Neural cell (in vitro differentiated cells): ENCODE data around the gene NUSAP1. TPM values are rescaled to one million over a fixed set of nuclear protein-coding genes. Genes with fewer than 3 reads are reported as not detected.

Experiments
- H2AFZ ChIP-seq: fragments of 200-600, 300-800 bp; sonication (generic), shearing (Covaris generic); 2 replicates; pipeline ENCODE4 v1.6.0; 2014; ENCODE audit warnings: low read depth, mild to moderate bottlenecking, antibody characterized with exemption, low read length, moderate library complexity
- H3F3A ChIP-seq: fragments of 200-600 bp; shearing (Covaris generic); 2 replicates; pipeline ENCODE4 v1.6.1; 2016; ENCODE audit warnings: mild to moderate bottlenecking, moderate library complexity, mixed read lengths, antibody characterized with exemption, low read length; ENCODE audit not compliant: insufficient read depth, poor library complexity, severe bottlenecking
- H3K27ac ChIP-seq: fragments of 200-600, 300-800 bp; sonication (generic), shearing (Covaris generic); 2 replicates; pipeline ENCODE4 v1.5.1; 2014; ENCODE audit warnings: mild to moderate bottlenecking, low read length, moderate library complexity
- H3K27me3 ChIP-seq: fragments of 300-800, 200-600 bp; sonication (generic), shearing (Covaris generic); 2 replicates; pipeline ENCODE4 v1.6.0; 2014; ENCODE audit warnings: mild to moderate bottlenecking, low read depth, low read length, moderate library complexity; ENCODE audit not compliant: insufficient read depth
- H3K36me3 ChIP-seq: fragments of 300-800, 200-600 bp; sonication (generic), shearing (Covaris generic); 2 replicates; pipeline ENCODE4 v1.5.1; 2014; ENCODE audit warnings: mild to moderate bottlenecking, antibody characterized with exemption, low read length, moderate library complexity; ENCODE audit not compliant: insufficient read depth
- H3K4me2 ChIP-seq: fragments of 300-800, 200-600 bp; sonication (generic), shearing (Covaris generic); 2 replicates; pipeline ENCODE4 v1.6.0; 2014; ENCODE audit warnings: mild to moderate bottlenecking, low read length
- H3K4me3 ChIP-seq: fragments of 300-800, 200-600 bp; sonication (generic), shearing (Covaris generic); 2 replicates; pipeline ENCODE4 v1.5.1; 2014; ENCODE audit warnings: mild to moderate bottlenecking, low read length, moderate library complexity
- H3K79me2 ChIP-seq: fragments of 200-600 bp; shearing (Covaris generic); replicated peaks from 2 replicates; pipeline ENCODE4 v1.6.0; 2014; ENCODE audit warnings: mild to moderate bottlenecking, low read length, moderate library complexity; ENCODE audit not compliant: insufficient read depth
- H3K9ac ChIP-seq: fragments of 300-800, 200-600 bp; sonication (generic), shearing (Covaris generic); 2 replicates; pipeline ENCODE4 v1.6.1; 2016; ENCODE audit warnings: mild to moderate bottlenecking, low read length, mixed read lengths
- H3K9me2 ChIP-seq: fragments of 200-600 bp; shearing (Covaris generic); 2 replicates; pipeline ENCODE4 v1.6.1; 2016; ENCODE audit warnings: mild to moderate bottlenecking, low read length, mixed read lengths; ENCODE audit not compliant: insufficient read depth
- H3K9me3 ChIP-seq: fragments of 200-600, 300-800 bp; sonication (generic), shearing (Covaris generic); 2 replicates; pipeline ENCODE4 v1.6.1; 2016; ENCODE audit warnings: mild to moderate bottlenecking, mixed run types, low read length, moderate library complexity, mixed read lengths
- H4K20me1 ChIP-seq: fragments of 200-600 bp; shearing (Covaris generic); 2 replicates; pipeline ENCODE4 v1.6.1; 2016; ENCODE audit warnings: mild to moderate bottlenecking, mixed run types; ENCODE audit not compliant: insufficient read depth
- CTCF ChIP-seq: fragments of 450-650 bp; IDR thresholded peaks from 2 replicates; pipeline ENCODE4 v1.5.1; 2014; ENCODE audit warnings: antibody characterized with exemption, mild to moderate bottlenecking, moderate library complexity; ENCODE audit not compliant: poor library complexity, severe bottlenecking
- EP300 ChIP-seq: fragments of 450-650 bp; conservative IDR thresholded peaks from 2 replicates; pipeline ENCODE4 v1.6.1; 2014; ENCODE audit warnings: antibody characterized with exemption, mild to moderate bottlenecking, moderate library complexity; ENCODE audit not compliant: poor library complexity, severe bottlenecking
- EZH2 ChIP-seq: fragments of 200-600, 300-800 bp; shearing (Covaris generic), sonication (generic); IDR thresholded peaks from 2 replicates; pipeline ENCODE4 v1.6.1; 2014; ENCODE audit warnings: antibody characterized with exemption, low read length, borderline replicate concordance, mild to moderate bottlenecking; ENCODE audit not compliant: insufficient read depth, poor library complexity, severe bottlenecking
- MXI1 ChIP-seq: fragments of 450-650 bp; conservative IDR thresholded peaks from 2 replicates; pipeline ENCODE4 v1.6.1; 2014; ENCODE audit warnings: antibody characterized with exemption, mild to moderate bottlenecking; ENCODE audit not compliant: poor library complexity, severe bottlenecking
- POLR2AphosphoS5 ChIP-seq: IDR thresholded peaks from 2 replicates; pipeline ENCODE4 v1.6.1; 2012
- RAD21 ChIP-seq: fragments of 450-650 bp; conservative IDR thresholded peaks from 2 replicates; pipeline ENCODE4 v1.6.1; 2014; ENCODE audit warnings: antibody characterized with exemption, mild to moderate bottlenecking, moderate library complexity
- REST ChIP-seq: IDR thresholded peaks from 2 replicates; pipeline ENCODE4 v1.6.1; 2012; ENCODE audit warnings: borderline replicate concordance
- SMC3 ChIP-seq: fragments of 450-650 bp; conservative IDR thresholded peaks from 2 replicates; pipeline ENCODE4 v1.6.1; 2014; ENCODE audit warnings: antibody characterized with exemption, mild to moderate bottlenecking, moderate library complexity; ENCODE audit not compliant: poor library complexity
- TAF1 ChIP-seq: IDR thresholded peaks from 2 replicates; pipeline ENCODE4 v1.6.1; 2012; ENCODE audit warnings: low read depth
- polyA plus RNA-seq: library from polyadenylated mRNA; depleted of rRNA; stranded (reverse); fragments of >200 nt; gene quantifications from 2 replicates; pipeline ENCODE4 v1.2.3, GENCODE V29; 2014

The NUSAP1 gene
- polyA plus RNA-seq, 1 donor from 2014 or later = 13.6 TPM

GRCh38 chr15:41347236-41347635, 14.6 kb downstream of the NUSAP1 start:
- TF ChIP-seq REST = no peak
- TF ChIP-seq RAD21 = no peak
- no peak for TF ChIP-seq EZH2
- TF ChIP-seq TAF1 = no peak
- TF ChIP-seq MXI1 = no peak
- no peak for TF ChIP-seq POLR2AphosphoS5
- TF ChIP-seq CTCF = no peak
- no peak for TF ChIP-seq EP300
- TF ChIP-seq SMC3 = no peak
- Histone ChIP-seq H3K9me3 (no peaks in the 10 kb centered on the region), H3K27ac (no peak overlapping the region)

GRCh38 chr15:41350057-41350717, 17.5 kb downstream of the NUSAP1 start:
- Histone ChIP-seq H3K9ac (no peak overlapping the region), H3K4me2 (no peak overlapping the region), H3K79me2 (no peaks in the 10 kb centered on the region), H3K27me3 (no peaks in the 10 kb centered on the region), H4K20me1 (no peaks in the 10 kb centered on the region), H3K9me3 (no peaks in the 10 kb centered on the region), H3K27ac (no peak overlapping the region), H3K36me3 (no peaks in the 10 kb centered on the region), H3F3A (no peaks in the 10 kb centered on the region), H2AFZ (no peak overlapping the region), H3K4me3 (no peak overlapping the region), H3K9me2 (no peaks in the 10 kb centered on the region)
- TF ChIP-seq EP300 = no peak
- TF ChIP-seq REST = no peak
- no peak for TF ChIP-seq POLR2AphosphoS5
- TF ChIP-seq SMC3 = no peak
- no peak for TF ChIP-seq EZH2
- no peak for TF ChIP-seq TAF1
- no peak for TF ChIP-seq MXI1
- TF ChIP-seq RAD21 = no peak
- TF ChIP-seq CTCF = no peak

More at GRCh38 chr15:41347236-41347635, 14.6 kb downstream of the NUSAP1 start:
- Histone ChIP-seq H2AFZ (no peak overlapping the region), H3K9me2 (no peaks in the 10 kb centered on the region), H3K4me3 (no peak overlapping the region), H3K27me3 (no peaks in the 10 kb centered on the region), H3K79me2 (no peaks in the 10 kb centered on the region), H4K20me1 (no peaks in the 10 kb centered on the region), H3F3A (no peaks in the 10 kb centered on the region), H3K36me3 (no peaks in the 10 kb centered on the region), H3K4me2 (no peak overlapping the region), H3K9ac (no peak overlapping the region)
